Measurements from ENCODE around the gene TUSC2.

Gene TUSC2

GRCh38 chr3:50298836-50299637, 29.0 kb downstream of the TUSC2 start, which contains the start of the genes HYAL3 and NAA80:
HYAL3 (minus strand) TSS chr3:50299405; CDS start chr3:50295602, 3,803 bp downstream.
NAA80 (minus strand) TSS chr3:50299405; CDS start chr3:50297463, 1,942 bp downstream.
- peak within 1 kb of the TSS; percentile 94 for H3K4me3 ChIP-seq (ENCODE audit: low read length)
- DNase-seq (ENCODE audit: low read depth, low spot score) = peak; percentile 99

GRCh38 chr3:50297896-50298725, 29.9 kb downstream of the TUSC2 start:
- peak overlapping the region; percentile 94 for H3K4me3 ChIP-seq (ENCODE audit: low read length)
- DNase-seq (ENCODE audit: low read depth, low spot score) = no peak

GRCh38 chr3:50297384-50297775, 30.6 kb downstream of the TUSC2 start:
- H3K4me3 ChIP-seq (ENCODE audit: low read length) = no peak overlapping the region

GRCh38 chr3:50296721-50297383, 31.2 kb downstream of the TUSC2 start:
- no peak for DNase-seq (ENCODE audit: low read depth, low spot score)
- no peak overlapping the region for H3K4me3 ChIP-seq (ENCODE audit: low read length)

More at GRCh38 chr3:50297384-50297775, 30.6 kb downstream of the TUSC2 start:
- DNase-seq (ENCODE audit: low read depth, low spot score) = no peak

GRCh38 chr3:50295553-50296431, 32.2 kb downstream of the TUSC2 start:
- DNase-seq (ENCODE audit: low read depth, low spot score) = no peak

GRCh38 chr3:50294492-50295403, 33.3 kb downstream of the TUSC2 start:
- H3K4me3 ChIP-seq (ENCODE audit: low read length) = no peak overlapping the region
- DNase-seq (ENCODE audit: low read depth, low spot score) = no peak

More at GRCh38 chr3:50295553-50296431, 32.2 kb downstream of the TUSC2 start:
- H3K4me3 ChIP-seq (ENCODE audit: low read length) = no peak overlapping the region

GRCh38 chr3:50294089-50294488, 33.9 kb downstream of the TUSC2 start:
- no peak for DNase-seq (ENCODE audit: low read depth, low spot score)
- no peak overlapping the region for H3K4me3 ChIP-seq (ENCODE audit: low read length)

GRCh38 chr3:50293079-50293801, 34.8 kb downstream of the TUSC2 start:
- H3K4me3 ChIP-seq (ENCODE audit: low read length) = peak overlapping the region; percentile 99
- no peak for DNase-seq (ENCODE audit: low read depth, low spot score)

- DNase-seq (ENCODE audit: low read depth, low spot score) = peak; percentile 97
- peak within 1 kb of the TSS; percentile 99 for H3K4me3 ChIP-seq (ENCODE audit: low read length)
Observed at GRCh38 chr3:50292159-50293078, 35.6 kb downstream of the TUSC2 start, which contains the start of gene IFRD2. IFRD2 (minus strand) TSS chr3:50292429; CDS start chr3:50292274, 155 bp downstream.

- no peak overlapping the region for H3K4me3 ChIP-seq (ENCODE audit: low read length)
- no peak for DNase-seq (ENCODE audit: low read depth, low spot score)
Observed at GRCh38 chr3:50290161-50290641, 37.8 kb downstream of the TUSC2 start.

- DNase-seq (ENCODE audit: low read depth, low spot score) = no peak
- no peak overlapping the region for H3K4me3 ChIP-seq (ENCODE audit: low read length)
Observed at GRCh38 chr3:50289130-50289529, 38.9 kb downstream of the TUSC2 start.

GRCh38 chr3:50288387-50289007, 39.5 kb downstream of the TUSC2 start:
- no peak overlapping the region for H3K4me3 ChIP-seq (ENCODE audit: low read length)
- no peak for DNase-seq (ENCODE audit: low read depth, low spot score)

- no peak for DNase-seq (ENCODE audit: low read depth, low spot score)
- H3K4me3 ChIP-seq (ENCODE audit: low read length) = no peak overlapping the region
Observed at GRCh38 chr3:50287262-50287661, 40.8 kb downstream of the TUSC2 start.

GRCh38 chr3:50286322-50287227, 41.4 kb downstream of the TUSC2 start:
- no peak overlapping the region for H3K4me3 ChIP-seq (ENCODE audit: low read length)
- no peak for DNase-seq (ENCODE audit: low read depth, low spot score)
